IMR-90 (cell line): ENCODE data around the gene TEDC1. TPM values are rescaled to one million over a fixed set of nuclear protein-coding genes. Genes with fewer than 3 reads are reported as not detected.

Experiments used
- ATAC-seq: fragments of 200-7000 bp; cut with Tn5 transposase; 2 replicates; pipeline ENCODE4 v1.9.1; 2020; ENCODE audit warnings: low read depth, mild to moderate bottlenecking, moderate library complexity
- BruUV-seq: library from RNA; stranded (reverse); fragments of 400-500 nt; replicated peaks from 2 replicates; lab custom pipeline; 2021; lab: Mats Ljungman, UMichigan
- CTCF ChIA-PET: fragments of 300-600 bp; formaldehyde crosslinking; extraction: SDS; loops from one replicate; lab custom pipeline; 2021; ENCODE audit warnings: antibody characterized with exemption; lab: Yijun Ruan, JAX
- POLR2A ChIA-PET: fragments of 300-600 bp; sonication (Branson Sonifier 250); formaldehyde crosslinking; loops from one replicate; lab custom pipeline; 2022; ENCODE audit warnings: antibody characterized with exemption; ENCODE audit not compliant: unreplicated experiment; lab: Charles Lee
- DNase-seq: peaks from one replicate; pipeline ENCODE4 v3.0.0; 2013
- H2AFZ ChIP-seq: replicated peaks from 2 replicates; pipeline ENCODE3; 2013; ENCODE audit warnings: low read length, mild to moderate bottlenecking; ENCODE audit not compliant: poor library complexity
- H2AK5ac ChIP-seq: 2 replicates; pipeline ENCODE4 v1.6.1; 2013; ENCODE audit warnings: low read depth, low read length, inconsistent platforms
- H2AK9ac ChIP-seq: replicated peaks from 2 replicates; pipeline ENCODE3; 2013; ENCODE audit warnings: mild to moderate bottlenecking, low read depth, low read length, moderate library complexity; ENCODE audit not compliant: poor library complexity
- H2BK120ac ChIP-seq: 2 replicates; pipeline ENCODE4 v1.6.1; 2013; ENCODE audit warnings: low read depth, low read length, inconsistent platforms
- H2BK15ac ChIP-seq: 3 replicates; pipeline ENCODE4 v1.6.1; 2013; ENCODE audit warnings: low read depth, low read length, inconsistent platforms
- H2BK20ac ChIP-seq: 2 replicates; pipeline ENCODE4 v1.6.1; 2013; ENCODE audit warnings: low read depth, mild to moderate bottlenecking, inconsistent platforms, low read length, moderate library complexity
- H2BK5ac ChIP-seq: 2 replicates; pipeline ENCODE4 v1.6.1; 2013; ENCODE audit warnings: mild to moderate bottlenecking, low read depth, low read length, inconsistent platforms; ENCODE audit not compliant: poor library complexity, severe bottlenecking
- H3K14ac ChIP-seq: replicated peaks from 2 replicates; pipeline ENCODE4 v1.6.1; 2013; ENCODE audit warnings: low read depth, low read length, inconsistent platforms
- H3K18ac ChIP-seq: 2 replicates; pipeline ENCODE4 v1.6.1; 2013; ENCODE audit warnings: low read depth, low read length, control low read depth
- H3K23ac ChIP-seq: 2 replicates; pipeline ENCODE4 v1.6.1; 2013; ENCODE audit warnings: low read depth, low read length, inconsistent platforms
- H3K27ac ChIP-seq: 2 replicates; pipeline ENCODE4 v1.5.1; 2013; ENCODE audit warnings: mild to moderate bottlenecking, control low read depth, low read length; ENCODE audit not compliant: insufficient read depth
- H3K27me3 ChIP-seq: 2 replicates; pipeline ENCODE4 v1.6.1; 2013; ENCODE audit warnings: low read length; ENCODE audit not compliant: control insufficient read depth, insufficient read depth
- H3K36me3 ChIP-seq: 2 replicates; pipeline ENCODE4 v1.6.1; 2013; ENCODE audit warnings: low read length, mixed read lengths; ENCODE audit not compliant: control insufficient read depth, insufficient read depth
- H3K4ac ChIP-seq: 2 replicates; pipeline ENCODE4 v1.6.1; 2013; ENCODE audit warnings: low read depth, low read length, inconsistent platforms
- H3K4me1 ChIP-seq: 2 replicates; pipeline ENCODE4 v1.6.1; 2013; ENCODE audit warnings: low read length, mixed read lengths; ENCODE audit not compliant: control insufficient read depth, insufficient read depth
- H3K4me2 ChIP-seq: 2 replicates; pipeline ENCODE4 v1.6.1; 2013; ENCODE audit warnings: low read depth, mild to moderate bottlenecking, control low read depth, low read length, moderate library complexity
- H3K4me3 ChIP-seq: 2 replicates; pipeline ENCODE4 v1.5.1; 2013; ENCODE audit warnings: low read depth, mild to moderate bottlenecking, control low read depth, low read length, moderate library complexity; ENCODE audit not compliant: insufficient read depth
- H3K56ac ChIP-seq: 2 replicates; pipeline ENCODE4 v1.6.1; 2013; ENCODE audit warnings: low read length, inconsistent platforms; ENCODE audit not compliant: insufficient read depth; ENCODE audit errors: extremely low read depth
- H3K79me1 ChIP-seq, 2 experiments: 2 replicates each; pipeline ENCODE4 v1.6.1; 2013; ENCODE audit warnings: low read length in 2 of 2, inconsistent platforms in 1 of 2, low read depth in 1 of 2
- H3K9ac ChIP-seq: 2 replicates; pipeline ENCODE4 v1.6.1; 2013; ENCODE audit warnings: low read depth, low read length, control low read depth
- H3K9me1 ChIP-seq: 2 replicates; pipeline ENCODE4 v1.6.1; 2013; ENCODE audit warnings: low read length, inconsistent platforms; ENCODE audit not compliant: insufficient read depth
- H3K9me3 ChIP-seq: 2 replicates; pipeline ENCODE4 v1.6.1; 2013; ENCODE audit warnings: low read length; ENCODE audit not compliant: control insufficient read depth, insufficient read depth
- H4K20me1 ChIP-seq: 2 replicates; pipeline ENCODE4 v1.6.1; 2013; ENCODE audit warnings: low read length, inconsistent platforms; ENCODE audit not compliant: insufficient read depth
- H4K5ac ChIP-seq: 2 replicates; pipeline ENCODE4 v1.6.1; 2013; ENCODE audit warnings: mild to moderate bottlenecking, low read depth, low read length, control low read depth
- H4K8ac ChIP-seq, 2 experiments: 2 replicates each; pipeline ENCODE4 v1.6.1; 2013; ENCODE audit warnings: low read depth in 2 of 2, low read length in 2 of 2, control low read depth in 1 of 2, inconsistent platforms in 1 of 2
- H4K91ac ChIP-seq: 2 replicates; pipeline ENCODE4 v1.6.1; 2013; ENCODE audit warnings: low read depth, low read length, inconsistent platforms; ENCODE audit not compliant: insufficient read depth
- BHLHE40 ChIP-seq: fragments of 150-350 bp; IDR thresholded peaks from 2 replicates; pipeline ENCODE4 v1.6.1; 2016; ENCODE audit warnings: mild to moderate bottlenecking, low read depth, low read length
- CEBPB ChIP-seq: IDR thresholded peaks from 2 replicates; pipeline ENCODE4 v1.6.1; 2012; ENCODE audit warnings: low read depth, low read length, improper control_type of control experiment
- CHD1 ChIP-seq: IDR thresholded peaks from 2 replicates; pipeline ENCODE4 v1.6.1; 2012; ENCODE audit warnings: low read depth, low read length, improper control_type of control experiment
- FOS ChIP-seq: fragments of 150-350 bp; IDR thresholded peaks from 2 replicates; pipeline ENCODE4 v1.6.1; 2016; ENCODE audit warnings: low read depth, low read length
- MAFK ChIP-seq: IDR thresholded peaks from 2 replicates; pipeline ENCODE4 v1.6.1; 2012; ENCODE audit warnings: low read depth, low read length, improper control_type of control experiment
- MAZ ChIP-seq: IDR thresholded peaks from 2 replicates; pipeline ENCODE4 v1.6.1; 2012; ENCODE audit warnings: low read depth, mild to moderate bottlenecking, low read length, improper control_type of control experiment, moderate library complexity, borderline replicate concordance
- MXI1 ChIP-seq: IDR thresholded peaks from 2 replicates; pipeline ENCODE4 v1.6.1; 2012; ENCODE audit warnings: low read depth, mild to moderate bottlenecking, low read length, moderate library complexity, borderline replicate concordance
- NFE2L2 ChIP-seq: fragments of 150-350 bp; IDR thresholded peaks from 2 replicates; pipeline ENCODE4 v1.6.1; 2016; ENCODE audit warnings: low read depth, mild to moderate bottlenecking, low read length
- POLR2A ChIP-seq: IDR thresholded peaks from 2 replicates; pipeline ENCODE4 v1.6.1; 2012; ENCODE audit warnings: mild to moderate bottlenecking, low read depth, low read length
- RAD21 ChIP-seq: IDR thresholded peaks from 2 replicates; pipeline ENCODE4 v1.6.1; 2012; ENCODE audit warnings: low read length, improper control_type of control experiment
- RCOR1 ChIP-seq: IDR thresholded peaks from 2 replicates; pipeline ENCODE4 v1.6.1; 2012; ENCODE audit warnings: mild to moderate bottlenecking, low read length, improper control_type of control experiment; ENCODE audit not compliant: insufficient replicate concordance
- RFX5 ChIP-seq: IDR thresholded peaks from 2 replicates; pipeline ENCODE4 v1.8.0; 2012; ENCODE audit warnings: low read depth, mild to moderate bottlenecking, low read length, moderate library complexity
- SMC3 ChIP-seq: fragments of 150-350 bp; IDR thresholded peaks from 2 replicates; pipeline ENCODE4 v1.6.1; 2016; ENCODE audit warnings: low read depth, mild to moderate bottlenecking, antibody characterized with exemption, low read length, moderate library complexity
- WGBS, 2 experiments: methylation state at CpG; one replicate each; pipeline versions ENCODE4 v1.1.5 to v1.1.7; 2013; ENCODE audit warnings: missing lambda C conversion rate in 2 of 2; ENCODE audit not compliant: insufficient read length in 1 of 2; ENCODE audit errors: extremely low coverage in 2 of 2; 5-methylcytosine and 5-hydroxymethylcytosine counted together
- dilution Hi-C: fragments of 300-500 bp; cut with HindIII; formaldehyde crosslinking; loops from one replicate; pipeline ENCODE4 v1.14.3; 2018; ENCODE audit warnings: low sequenced_read_pairs; ENCODE audit not compliant: unreplicated experiment
- in situ Hi-C: fragments of 300-500 bp; cut with MboI; formaldehyde crosslinking; loops from 3 replicates; pipeline ENCODE4 v1.14.3; 2019; ENCODE audit warnings: low sequenced_read_pairs, inconsistent platforms, mixed read lengths
- intact Hi-C: fragments of 100-400 bp; cut with micrococcal nuclease; formaldehyde crosslinking; loops from 2 replicates; pipeline ENCODE4 v1.10.0; 2022
- polyA plus RNA-seq, 3 experiments: library from polyadenylated mRNA; depleted of rRNA; stranded (reverse); fragments of >200 nt; gene quantifications; 2 replicates each; pipeline ENCODE4 v1.2.3, GENCODE V29; 2012; ENCODE audit warnings: low replicate concordance in 1 of 3
- total RNA-seq: library from RNA; depleted of rRNA; stranded (reverse); fragments of >200 nt; gene quantifications from 2 replicates; pipeline ENCODE4 v1.2.3, GENCODE V29; 2012
- TF ChIP-seq, protein P1 (sequence below): fragments of 150-350 bp; IDR thresholded peaks from 2 replicates; pipeline ENCODE4 v1.6.1; 2016; ENCODE audit warnings: low read depth, mild to moderate bottlenecking, low read length, moderate library complexity, borderline replicate concordance
- TF ChIP-seq, protein P2 (sequence below): fragments of 150-350 bp; IDR thresholded peaks from 2 replicates; pipeline ENCODE4 v1.6.1; 2017; ENCODE audit warnings: mild to moderate bottlenecking, antibody characterized with exemption, low read length, low read depth
- TF ChIP-seq, protein P3 (sequence below): conservative IDR thresholded peaks from 2 replicates; pipeline ENCODE4 v1.5.1; 2012; ENCODE audit warnings: mild to moderate bottlenecking, low read depth, low read length, improper control_type of control experiment

TEDC1 gene
- total and polyA plus RNA-seq, 2 of the 4 experiments (the other 2 are of a cell fraction), result 5.7 to 6.4 TPM

DNA sequence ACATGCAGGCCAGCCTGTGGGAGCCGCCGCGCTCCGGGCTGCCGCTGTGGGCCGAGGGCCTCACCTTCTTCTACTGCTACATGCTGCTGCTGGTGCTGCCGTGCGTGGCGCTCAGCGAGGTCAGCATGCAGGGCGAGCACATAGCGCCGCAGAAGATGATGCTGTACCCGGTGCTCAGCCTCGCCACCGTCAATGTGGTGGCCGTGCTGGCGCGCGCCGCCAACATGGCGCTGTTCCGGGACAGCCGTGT is 38.2 kb downstream of the TEDC1 start:
- 0 out of 2 replicates have a peak, but pooled peaks cover 3% of the 10 kb centered on the region for H4K20me1 ChIP-seq
- H3K9me3 ChIP-seq, result no peaks in the 10 kb centered on the region
- in situ Hi-C loops (no loop called here), intact Hi-C loops (loop anchor here (2.0 to 5.0 kb wide), 2 partner anchors 37 to 48 kb away; partner anchors contain the start of gene TEDC1), dilution Hi-C loops (no loop called here)
- no peak overlapping the region for H2AK5ac ChIP-seq
- no peak overlapping the region for H3K4ac ChIP-seq
- H2BK5ac ChIP-seq, result no peak overlapping the region
- no peak overlapping the region for H3K4me3 ChIP-seq
- no peak overlapping the region for H3K23ac ChIP-seq
- H4K8ac ChIP-seq, result no peak overlapping the region
- H4K91ac ChIP-seq, result no peak overlapping the region
- no peak overlapping the region for H3K56ac ChIP-seq
- no peak overlapping the region for H3K14ac ChIP-seq
- DNase-seq (no peak), ATAC-seq (no peak)
- H3K27me3 ChIP-seq, result peaks cover 5% of the 10 kb centered on the region
- 52% methylated on average over 14 of the region's 24 CpGs; no CpG with 5 or more reads in 1 of the 2 experiments for WGBS, 2 experiments
- H3K27ac ChIP-seq, result no peak overlapping the region
- no peak overlapping the region for H4K5ac ChIP-seq
- H3K4me2 ChIP-seq, result no peak overlapping the region
- H3K36me3 ChIP-seq, result no peaks in the 10 kb centered on the region
- no TSS peak for BruUV-seq
- POLR2A ChIA-PET, result no interaction called here
- no peak overlapping the region for H3K18ac ChIP-seq
- CTCF ChIA-PET, result no interaction called here
- H2AFZ ChIP-seq, result no peak overlapping the region
- no peak overlapping the region for H2BK120ac ChIP-seq
- H3K9me1 ChIP-seq, result no peaks in the 10 kb centered on the region
- no peak overlapping the region for H2BK20ac ChIP-seq
- TF ChIP-seq RFX5, result no peak
- no peak for TF ChIP-seq MXI1
- TF ChIP-seq MAZ, result no peak
- TF ChIP-seq, protein P1, sequence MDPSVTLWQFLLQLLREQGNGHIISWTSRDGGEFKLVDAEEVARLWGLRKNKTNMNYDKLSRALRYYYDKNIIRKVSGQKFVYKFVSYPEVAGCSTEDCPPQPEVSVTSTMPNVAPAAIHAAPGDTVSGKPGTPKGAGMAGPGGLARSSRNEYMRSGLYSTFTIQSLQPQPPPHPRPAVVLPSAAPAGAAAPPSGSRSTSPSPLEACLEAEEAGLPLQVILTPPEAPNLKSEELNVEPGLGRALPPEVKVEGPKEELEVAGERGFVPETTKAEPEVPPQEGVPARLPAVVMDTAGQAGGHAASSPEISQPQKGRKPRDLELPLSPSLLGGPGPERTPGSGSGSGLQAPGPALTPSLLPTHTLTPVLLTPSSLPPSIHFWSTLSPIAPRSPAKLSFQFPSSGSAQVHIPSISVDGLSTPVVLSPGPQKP, result no peak
- TF ChIP-seq MAFK, result no peak
- TF ChIP-seq, protein P2, sequence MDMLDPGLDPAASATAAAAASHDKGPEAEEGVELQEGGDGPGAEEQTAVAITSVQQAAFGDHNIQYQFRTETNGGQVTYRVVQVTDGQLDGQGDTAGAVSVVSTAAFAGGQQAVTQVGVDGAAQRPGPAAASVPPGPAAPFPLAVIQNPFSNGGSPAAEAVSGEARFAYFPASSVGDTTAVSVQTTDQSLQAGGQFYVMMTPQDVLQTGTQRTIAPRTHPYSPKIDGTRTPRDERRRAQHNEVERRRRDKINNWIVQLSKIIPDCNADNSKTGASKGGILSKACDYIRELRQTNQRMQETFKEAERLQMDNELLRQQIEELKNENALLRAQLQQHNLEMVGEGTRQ, result no peak
- no peak for TF ChIP-seq SMC3
- TF ChIP-seq RAD21, result no peak
- no peak for TF ChIP-seq FOS
- TF ChIP-seq NFE2L2, result no peak
- TF ChIP-seq, protein P3, sequence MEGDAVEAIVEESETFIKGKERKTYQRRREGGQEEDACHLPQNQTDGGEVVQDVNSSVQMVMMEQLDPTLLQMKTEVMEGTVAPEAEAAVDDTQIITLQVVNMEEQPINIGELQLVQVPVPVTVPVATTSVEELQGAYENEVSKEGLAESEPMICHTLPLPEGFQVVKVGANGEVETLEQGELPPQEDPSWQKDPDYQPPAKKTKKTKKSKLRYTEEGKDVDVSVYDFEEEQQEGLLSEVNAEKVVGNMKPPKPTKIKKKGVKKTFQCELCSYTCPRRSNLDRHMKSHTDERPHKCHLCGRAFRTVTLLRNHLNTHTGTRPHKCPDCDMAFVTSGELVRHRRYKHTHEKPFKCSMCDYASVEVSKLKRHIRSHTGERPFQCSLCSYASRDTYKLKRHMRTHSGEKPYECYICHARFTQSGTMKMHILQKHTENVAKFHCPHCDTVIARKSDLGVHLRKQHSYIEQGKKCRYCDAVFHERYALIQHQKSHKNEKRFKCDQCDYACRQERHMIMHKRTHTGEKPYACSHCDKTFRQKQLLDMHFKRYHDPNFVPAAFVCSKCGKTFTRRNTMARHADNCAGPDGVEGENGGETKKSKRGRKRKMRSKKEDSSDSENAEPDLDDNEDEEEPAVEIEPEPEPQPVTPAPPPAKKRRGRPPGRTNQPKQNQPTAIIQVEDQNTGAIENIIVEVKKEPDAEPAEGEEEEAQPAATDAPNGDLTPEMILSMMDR, result no peak
- no peak for TF ChIP-seq POLR2A
- no peak for TF ChIP-seq CHD1
- TF ChIP-seq BHLHE40, result no peak
- TF ChIP-seq CEBPB, result no peak
- no peak for TF ChIP-seq RCOR1
- H3K9ac ChIP-seq, result no peak overlapping the region
- no peaks in the 10 kb centered on the region for H3K79me1 ChIP-seq
- no peak overlapping the region for H2BK15ac ChIP-seq
- H2AK9ac ChIP-seq, result no peak overlapping the region
- peaks cover 9% of the 10 kb centered on the region; the same call in 1 of the 2 replicates for H3K4me1 ChIP-seq
